Activated CD4-positive, alpha-beta T cell treated with anti-CD3 and anti-CD28 coated beads for 24 hours (primary cell): ENCODE measurements around the gene MIOX.

ENCODE experiments used
- DNase-seq, 2 donors: peaks; one replicate each; pipeline ENCODE4 v3.0.0-alpha.2; 2020; ENCODE audit warnings: low read depth in 2 of 2

Gene MIOX

GRCh38 chr22:50489363-50490243, 2.9 kb downstream of the MIOX start:
- DNase-seq, result no peak

GRCh38 chr22:50490531-50491308, 4.1 kb downstream of the MIOX start:
- DNase-seq, result no peak

- no peak for DNase-seq
These were observed 10.4 kb downstream of the MIOX start for GRCh38 chr22:50497093-50497492.

GRCh38 chr22:50498322-50498890, 11.7 kb downstream of the MIOX start:
- DNase-seq, result peak; percentile 43 to 61

GRCh38 chr22:50500452-50500851, 13.8 kb downstream of the MIOX start:
- DNase-seq, result no peak

GRCh38 chr22:50502096-50502495, 15.4 kb downstream of the MIOX start:
- no peak for DNase-seq

- no peak for DNase-seq
These were observed 16.2 kb downstream of the MIOX start for GRCh38 chr22:50502628-50503474.

- no peak for DNase-seq
These were observed 17.0 kb downstream of the MIOX start for GRCh38 chr22:50503475-50504145.

- DNase-seq, result no peak
These were observed 17.9 kb downstream of the MIOX start for GRCh38 chr22:50504369-50505211.

- DNase-seq, result no peak
These were observed 18.7 kb downstream of the MIOX start for GRCh38 chr22:50505276-50505775.

GRCh38 chr22:50505776-50506610, 19.3 kb downstream of the MIOX start:
- no peak for DNase-seq

- DNase-seq, result no peak
These were observed 20.2 kb downstream of the MIOX start for GRCh38 chr22:50506611-50507420.

- DNase-seq, result peak; percentile 93 to 94
These were observed 20.8 kb downstream of the MIOX start, which contains the start of gene LMF2 for GRCh38 chr22:50507421-50507990. LMF2 (minus strand) TSS chr22:50507702; CDS start chr22:50507675, 27 bp downstream.

GRCh38 chr22:50507991-50508884, 21.6 kb downstream of the MIOX start, which contains the start of gene NCAPH2:
NCAPH2 (plus strand) TSS chr22:50508224; CDS start chr22:50508338, 114 bp downstream.
- peak in 1 of 2 donors; percentile 97 for DNase-seq

- no peak for DNase-seq
These were observed 22.2 kb downstream of the MIOX start for GRCh38 chr22:50508897-50509296.

GRCh38 chr22:50513175-50513574, 26.5 kb downstream of the MIOX start:
- DNase-seq, result no peak
